ENCODE measurements around the gene HNRNPL.
"Not testable (repeated sequence)": the region's sequence is repeated elsewhere in the genome, so short reads cannot be mapped to it uniquely, and the experiment has no call there.

The HNRNPL gene

DNA sequence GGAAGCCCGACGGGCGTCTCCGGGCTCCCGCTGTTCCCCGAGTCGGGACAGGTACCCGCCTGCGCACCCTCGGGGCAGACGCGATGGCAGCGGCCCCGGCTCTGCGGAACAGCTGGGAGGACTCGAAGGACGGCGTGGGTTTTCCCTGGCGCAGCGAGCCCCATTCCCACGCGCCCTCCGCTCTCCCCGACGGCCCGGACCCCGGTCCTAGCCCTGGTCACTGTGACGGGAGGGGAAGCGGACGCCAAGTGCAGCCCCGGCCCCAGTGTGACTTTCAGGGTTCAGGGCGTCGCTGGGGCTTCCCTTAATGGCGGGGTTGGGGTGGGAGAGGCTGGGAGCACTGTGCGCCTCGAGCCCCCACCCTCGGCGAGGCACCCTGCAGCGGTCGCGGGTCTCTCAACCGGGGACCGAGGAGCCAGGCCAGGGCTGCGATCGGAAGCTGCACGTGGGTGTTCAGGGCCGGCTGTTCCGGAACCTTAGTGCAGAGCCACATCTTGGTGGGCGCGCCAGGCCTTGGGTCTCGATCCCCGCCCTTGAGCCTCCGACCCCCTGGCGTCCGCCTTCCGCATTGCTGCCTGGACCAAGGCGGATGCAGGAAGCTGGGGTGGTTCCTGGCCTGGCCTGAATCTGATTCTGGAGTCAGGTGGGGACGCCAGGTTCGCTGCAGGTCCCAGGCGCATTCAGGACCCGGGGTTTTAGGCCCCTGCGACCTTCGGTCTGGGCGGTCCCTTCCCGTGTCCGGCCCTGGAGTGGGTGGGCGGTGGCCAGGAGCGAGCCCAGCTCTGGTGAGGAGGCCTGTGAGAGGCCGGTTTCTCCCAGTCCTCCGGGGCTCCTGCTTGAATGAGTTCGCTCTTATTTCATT lies 57.3 kb downstream of the HNRNPL start:
- H2BK5ac ChIP-seq (ENCODE audit: low read length): no peak overlapping the region
- H3K4ac ChIP-seq (ENCODE audit: low read length): no peak overlapping the region
- H2BK120ac ChIP-seq (ENCODE audit: low read depth, low read length): no peak overlapping the region
- H3K9ac ChIP-seq (ENCODE audit: low read depth, low read length, poor library complexity): no peak overlapping the region
- H3K14ac ChIP-seq (ENCODE audit: low read length): no peak overlapping the region
- H3K4me2 ChIP-seq (ENCODE audit: insufficient read depth, low read length, poor library complexity, severe bottlenecking): no peak overlapping the region
- no CpG with 5 or more reads among the region's 71 CpGs for WGBS, 2 donors (ENCODE audit: extremely low coverage in 2 of 2, insufficient read length in 2 of 2, insufficient replicate concordance in 1 of 2)
- DNase-seq (ENCODE audit: low spot score): no peak
- H3K36me3 ChIP-seq (replicated peaks in 1 of 2; ENCODE audit: control insufficient read depth in 2 of 2, insufficient read depth in 2 of 2, low read length in 2 of 2): no peaks in the 10 kb centered on the region
- H2BK12ac ChIP-seq (ENCODE audit: low read length): no peak overlapping the region
- H3K79me1 ChIP-seq (ENCODE audit: low read depth, low read length): no peaks in the 10 kb centered on the region
- no peak overlapping the region for H2AK5ac ChIP-seq (ENCODE audit: low read depth, low read length)
- H3K4me3 ChIP-seq (ENCODE audit: low read length in 2 of 2): peak overlapping the region in 1 of 2 donors; percentile 63
- H3K9me3 ChIP-seq (replicated peaks in 1 of 2; ENCODE audit: control insufficient read depth in 2 of 2, insufficient read depth in 1 of 2, low read depth in 1 of 2, low read length in 2 of 2): no peaks in the 10 kb centered on the region
- no peak overlapping the region for H2AFZ ChIP-seq (ENCODE audit: low read length)
- H4K91ac ChIP-seq (ENCODE audit: low read depth, low read length, poor library complexity): no peak overlapping the region
- H3K27ac ChIP-seq (replicated peaks; ENCODE audit: low read length): no peak overlapping the region
- H3K27me3 ChIP-seq (ENCODE audit: control insufficient read depth in 3 of 3, insufficient read depth in 3 of 3, low read depth in 1 of 3, low read length in 3 of 3): peaks cover 0 to 1% (median 0%) of the 10 kb centered on the region in 3 experiments
- H4K8ac ChIP-seq (ENCODE audit: low read depth, low read length): no peak overlapping the region
- H3K18ac ChIP-seq (ENCODE audit: low read length): no peak overlapping the region
- no peaks in the 10 kb centered on the region for H3K4me1 ChIP-seq (ENCODE audit: control insufficient read depth in 2 of 2, insufficient read depth in 1 of 2, low read depth in 1 of 2, low read length in 2 of 2)
- H2BK15ac ChIP-seq (ENCODE audit: low read length): no peak overlapping the region
- no peak overlapping the region for H3K23ac ChIP-seq (ENCODE audit: low read depth, low read length, poor library complexity)

DNA sequence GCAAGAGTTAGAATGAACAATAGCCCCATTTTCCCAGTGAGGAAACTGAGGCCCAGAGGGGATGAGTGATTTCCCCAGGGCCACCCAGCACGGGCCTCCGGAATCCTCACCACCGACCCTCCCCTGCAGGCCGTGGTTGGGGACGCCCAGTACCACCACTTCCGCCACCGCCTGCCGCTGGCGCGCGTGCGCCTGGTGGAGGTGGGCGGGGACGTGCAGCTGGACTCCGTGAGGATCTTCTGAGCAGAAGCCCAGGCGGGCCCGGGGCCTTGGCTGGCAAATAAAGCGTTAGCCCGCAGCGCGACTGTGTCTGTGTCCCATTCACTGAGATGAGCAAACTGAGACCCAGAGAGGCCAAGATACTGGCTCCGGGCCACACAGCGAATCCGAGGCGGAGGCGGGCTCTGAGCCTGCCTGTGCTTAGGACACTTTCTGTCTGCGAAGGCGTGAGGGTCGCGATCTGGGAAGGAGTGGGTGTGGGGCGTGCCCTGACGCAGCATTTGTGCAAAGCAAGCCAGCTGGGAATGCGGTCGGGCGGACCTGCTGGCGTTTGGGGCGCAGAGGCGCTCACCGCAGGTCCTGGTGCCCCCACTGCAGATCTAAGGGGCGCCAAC lies 58.2 kb downstream of the HNRNPL start:
- H3K4me3 ChIP-seq (ENCODE audit: low read length in 2 of 2); H2BK5ac ChIP-seq (ENCODE audit: low read length); H2AFZ ChIP-seq (ENCODE audit: low read length); H2AK5ac ChIP-seq (ENCODE audit: low read depth, low read length); H4K8ac ChIP-seq (ENCODE audit: low read depth, low read length); H2BK120ac ChIP-seq (ENCODE audit: low read depth, low read length); H3K27ac ChIP-seq (replicated peaks; ENCODE audit: low read length); H3K14ac ChIP-seq (ENCODE audit: low read length); H3K9me3 ChIP-seq (replicated peaks in 1 of 2; ENCODE audit: control insufficient read depth in 2 of 2, insufficient read depth in 1 of 2, low read depth in 1 of 2, low read length in 2 of 2); H2BK12ac ChIP-seq (ENCODE audit: low read length); H3K23ac ChIP-seq (ENCODE audit: low read depth, low read length, poor library complexity); H3K4me1 ChIP-seq (ENCODE audit: control insufficient read depth in 2 of 2, insufficient read depth in 1 of 2, low read depth in 1 of 2, low read length in 2 of 2); H4K91ac ChIP-seq (ENCODE audit: low read depth, low read length, poor library complexity); H3K27me3 ChIP-seq (ENCODE audit: control insufficient read depth in 3 of 3, insufficient read depth in 3 of 3, low read depth in 1 of 3, low read length in 3 of 3); H3K18ac ChIP-seq (ENCODE audit: low read length); H2BK15ac ChIP-seq (ENCODE audit: low read length); H3K4ac ChIP-seq (ENCODE audit: low read length); DNase-seq (ENCODE audit: low spot score); H3K79me1 ChIP-seq (ENCODE audit: low read depth, low read length); H3K36me3 ChIP-seq (replicated peaks in 1 of 2; ENCODE audit: control insufficient read depth in 2 of 2, insufficient read depth in 2 of 2, low read length in 2 of 2); H3K4me2 ChIP-seq (ENCODE audit: insufficient read depth, low read length, poor library complexity, severe bottlenecking); H3K9ac ChIP-seq (ENCODE audit: low read depth, low read length, poor library complexity): not testable (repeated sequence)
- WGBS, 2 donors (ENCODE audit: extremely low coverage in 2 of 2, insufficient read length in 2 of 2, insufficient replicate concordance in 1 of 2): no CpG with 5 or more reads among the region's 40 CpGs

DNA sequence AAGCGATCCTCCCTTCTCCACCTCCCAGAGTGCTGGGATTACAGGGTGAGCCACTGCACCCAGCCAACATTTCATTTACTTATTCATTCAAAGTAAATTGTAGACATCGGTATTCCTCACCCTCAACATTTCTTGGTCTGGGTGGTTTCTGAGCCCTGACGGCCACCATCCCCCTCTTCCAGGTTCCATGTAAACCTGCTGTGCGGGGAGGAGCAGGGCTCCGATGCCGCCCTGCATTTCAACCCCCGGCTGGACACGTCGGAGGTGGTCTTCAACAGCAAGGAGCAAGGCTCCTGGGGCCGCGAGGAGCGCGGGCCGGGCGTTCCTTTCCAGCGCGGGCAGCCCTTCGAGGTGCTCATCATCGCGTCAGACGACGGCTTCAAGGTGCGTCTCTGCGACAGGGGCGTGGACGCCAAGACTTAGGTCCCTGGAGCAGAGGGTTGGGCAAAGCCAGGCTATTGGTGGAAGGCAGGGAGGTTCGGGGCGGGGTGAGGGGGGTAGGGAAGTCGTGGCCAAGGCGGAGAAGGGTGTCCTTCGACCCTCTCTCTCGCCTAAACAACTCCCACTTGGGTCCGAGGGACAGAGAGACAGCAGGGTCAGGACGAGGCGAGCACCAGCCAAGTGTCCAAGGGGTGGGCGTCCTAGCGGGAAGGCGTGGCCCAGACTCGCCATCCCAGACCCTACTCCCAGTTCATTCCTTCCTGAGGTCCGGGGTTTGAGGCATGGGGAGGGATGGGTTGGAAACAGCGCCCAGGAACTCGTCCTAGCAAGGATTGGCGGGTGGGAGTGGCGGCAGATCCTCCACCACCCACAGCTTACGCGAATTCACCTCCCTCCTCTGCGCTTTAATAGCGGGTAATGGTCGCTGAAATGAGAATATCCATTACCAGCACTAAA lies 59.0 kb downstream of the HNRNPL start:
- not testable (repeated sequence) for H3K4ac ChIP-seq (ENCODE audit: low read length); H3K79me1 ChIP-seq (ENCODE audit: low read depth, low read length); H3K4me2 ChIP-seq (ENCODE audit: insufficient read depth, low read length, poor library complexity, severe bottlenecking); H3K23ac ChIP-seq (ENCODE audit: low read depth, low read length, poor library complexity); H2BK12ac ChIP-seq (ENCODE audit: low read length); H3K18ac ChIP-seq (ENCODE audit: low read length); H4K8ac ChIP-seq (ENCODE audit: low read depth, low read length); H4K91ac ChIP-seq (ENCODE audit: low read depth, low read length, poor library complexity); H3K27me3 ChIP-seq (ENCODE audit: control insufficient read depth in 3 of 3, insufficient read depth in 3 of 3, low read depth in 1 of 3, low read length in 3 of 3); H3K9me3 ChIP-seq (replicated peaks in 1 of 2; ENCODE audit: control insufficient read depth in 2 of 2, insufficient read depth in 1 of 2, low read depth in 1 of 2, low read length in 2 of 2); H2AK5ac ChIP-seq (ENCODE audit: low read depth, low read length); H2BK5ac ChIP-seq (ENCODE audit: low read length); H3K14ac ChIP-seq (ENCODE audit: low read length); DNase-seq (ENCODE audit: low spot score); H2AFZ ChIP-seq (ENCODE audit: low read length); H3K9ac ChIP-seq (ENCODE audit: low read depth, low read length, poor library complexity); H3K27ac ChIP-seq (replicated peaks; ENCODE audit: low read length); H3K4me1 ChIP-seq (ENCODE audit: control insufficient read depth in 2 of 2, insufficient read depth in 1 of 2, low read depth in 1 of 2, low read length in 2 of 2); H3K4me3 ChIP-seq (ENCODE audit: low read length in 2 of 2); H2BK15ac ChIP-seq (ENCODE audit: low read length); H2BK120ac ChIP-seq (ENCODE audit: low read depth, low read length); H3K36me3 ChIP-seq (replicated peaks in 1 of 2; ENCODE audit: control insufficient read depth in 2 of 2, insufficient read depth in 2 of 2, low read length in 2 of 2)
- WGBS, 2 donors (ENCODE audit: extremely low coverage in 2 of 2, insufficient read length in 2 of 2, insufficient replicate concordance in 1 of 2): no CpG with 5 or more reads among the region's 49 CpGs

All from neuronal stem cell (in vitro differentiated cells).